GM10266 (cell line): ENCODE data around the gene COPG1.
"Not testable (repeated sequence)": the region's sequence is repeated elsewhere in the genome, so short reads cannot be mapped to it uniquely, and the experiment has no call there.

Experiments used
- DNase-seq: peaks from one replicate; pipeline ENCODE4 v3.0.0; 2012; ENCODE audit errors: extremely low spot score
- TF ChIP-seq, protein P1 (sequence below): IDR thresholded peaks from 2 replicates; pipeline ENCODE4 v1.5.1; 2012; ENCODE audit warnings: mild to moderate bottlenecking, low read depth; ENCODE audit not compliant: control insufficient read depth, insufficient read depth; ENCODE audit errors: missing control alignments

The COPG1 gene

DNA sequence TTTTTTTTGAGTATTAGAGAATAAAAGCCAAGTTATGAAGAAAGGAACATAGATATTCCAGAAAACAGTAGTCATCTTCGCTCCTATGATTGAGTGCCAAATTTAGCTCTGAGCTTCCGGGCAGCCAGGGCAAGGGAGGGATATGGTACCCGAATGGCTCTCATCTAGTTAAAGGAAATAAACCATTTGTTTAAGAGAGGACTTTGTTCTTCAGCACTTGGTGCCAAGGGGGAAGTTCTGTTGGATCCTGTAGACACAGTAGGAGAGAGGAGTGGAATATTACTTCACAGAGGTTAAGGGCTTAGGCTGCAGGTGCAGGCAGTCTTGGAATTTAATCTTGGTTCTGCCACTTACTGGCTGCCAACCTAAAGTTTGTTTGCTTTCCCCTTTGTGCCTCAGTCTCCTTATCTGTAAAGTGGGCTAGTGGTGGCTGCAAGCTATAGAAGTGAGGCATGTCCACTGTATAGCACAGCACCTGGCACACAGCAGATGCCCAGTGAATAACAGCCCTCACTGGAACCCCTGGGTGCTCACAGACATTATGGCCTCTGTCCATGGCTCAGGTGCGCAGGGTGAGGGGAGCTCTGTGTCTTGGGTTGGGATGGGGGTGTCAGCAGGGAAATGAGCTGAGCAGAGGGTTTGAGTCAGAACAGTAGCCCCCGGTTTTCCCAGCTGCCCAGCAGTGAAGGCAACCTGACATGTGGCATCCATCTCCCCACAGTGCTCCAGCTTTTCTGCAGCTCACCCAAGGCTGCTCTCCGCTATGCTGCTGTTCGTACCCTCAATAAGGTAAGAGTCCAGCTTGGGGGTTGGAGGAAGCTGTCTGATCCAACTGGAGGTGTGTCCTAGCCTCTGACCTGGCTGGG lies 10.4 kb downstream of the COPG1 start:
- no peak for DNase-seq
- TF ChIP-seq, protein P1, sequence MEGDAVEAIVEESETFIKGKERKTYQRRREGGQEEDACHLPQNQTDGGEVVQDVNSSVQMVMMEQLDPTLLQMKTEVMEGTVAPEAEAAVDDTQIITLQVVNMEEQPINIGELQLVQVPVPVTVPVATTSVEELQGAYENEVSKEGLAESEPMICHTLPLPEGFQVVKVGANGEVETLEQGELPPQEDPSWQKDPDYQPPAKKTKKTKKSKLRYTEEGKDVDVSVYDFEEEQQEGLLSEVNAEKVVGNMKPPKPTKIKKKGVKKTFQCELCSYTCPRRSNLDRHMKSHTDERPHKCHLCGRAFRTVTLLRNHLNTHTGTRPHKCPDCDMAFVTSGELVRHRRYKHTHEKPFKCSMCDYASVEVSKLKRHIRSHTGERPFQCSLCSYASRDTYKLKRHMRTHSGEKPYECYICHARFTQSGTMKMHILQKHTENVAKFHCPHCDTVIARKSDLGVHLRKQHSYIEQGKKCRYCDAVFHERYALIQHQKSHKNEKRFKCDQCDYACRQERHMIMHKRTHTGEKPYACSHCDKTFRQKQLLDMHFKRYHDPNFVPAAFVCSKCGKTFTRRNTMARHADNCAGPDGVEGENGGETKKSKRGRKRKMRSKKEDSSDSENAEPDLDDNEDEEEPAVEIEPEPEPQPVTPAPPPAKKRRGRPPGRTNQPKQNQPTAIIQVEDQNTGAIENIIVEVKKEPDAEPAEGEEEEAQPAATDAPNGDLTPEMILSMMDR = no peak

DNA sequence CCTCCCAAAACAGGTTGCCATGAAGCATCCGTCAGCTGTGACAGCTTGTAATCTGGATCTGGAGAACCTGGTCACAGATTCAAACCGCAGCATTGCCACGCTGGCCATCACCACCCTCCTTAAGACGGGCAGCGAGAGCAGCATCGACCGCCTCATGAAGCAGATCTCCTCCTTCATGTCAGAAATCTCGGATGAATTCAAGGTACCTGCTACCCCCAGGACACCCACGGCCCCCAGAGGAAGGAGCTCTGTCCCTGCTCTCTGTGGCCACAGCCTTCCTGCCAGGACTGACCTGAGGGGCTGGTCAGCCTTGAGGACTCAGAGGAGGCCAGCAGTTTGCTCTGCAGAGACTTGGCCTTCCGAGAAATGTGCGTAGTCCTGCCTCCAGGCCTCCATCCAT lies 11.2 kb downstream of the COPG1 start:
- no peak for DNase-seq
- TF ChIP-seq, protein P1 = no peak

DNA sequence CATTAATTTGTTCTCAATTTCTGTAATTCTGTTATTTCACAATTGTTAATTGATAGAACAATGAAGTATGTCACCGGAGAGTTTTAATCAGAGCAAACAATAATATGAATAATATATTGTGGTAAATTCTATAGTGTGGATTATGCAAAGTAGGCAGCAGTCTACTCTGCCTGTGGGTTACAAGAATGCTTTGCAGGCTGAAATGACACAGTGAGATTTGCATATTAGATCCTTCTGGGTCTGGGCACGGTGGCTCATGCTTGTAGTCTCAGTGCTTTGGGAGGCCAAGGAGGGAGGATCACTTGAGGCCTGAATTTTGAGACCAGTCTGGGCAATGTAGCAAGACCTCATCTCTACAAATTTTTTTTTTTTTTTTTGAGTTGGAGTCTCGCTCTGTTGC lies 12.5 kb downstream of the COPG1 start:
- DNase-seq = no peak
- TF ChIP-seq, protein P1 = no peak

DNA sequence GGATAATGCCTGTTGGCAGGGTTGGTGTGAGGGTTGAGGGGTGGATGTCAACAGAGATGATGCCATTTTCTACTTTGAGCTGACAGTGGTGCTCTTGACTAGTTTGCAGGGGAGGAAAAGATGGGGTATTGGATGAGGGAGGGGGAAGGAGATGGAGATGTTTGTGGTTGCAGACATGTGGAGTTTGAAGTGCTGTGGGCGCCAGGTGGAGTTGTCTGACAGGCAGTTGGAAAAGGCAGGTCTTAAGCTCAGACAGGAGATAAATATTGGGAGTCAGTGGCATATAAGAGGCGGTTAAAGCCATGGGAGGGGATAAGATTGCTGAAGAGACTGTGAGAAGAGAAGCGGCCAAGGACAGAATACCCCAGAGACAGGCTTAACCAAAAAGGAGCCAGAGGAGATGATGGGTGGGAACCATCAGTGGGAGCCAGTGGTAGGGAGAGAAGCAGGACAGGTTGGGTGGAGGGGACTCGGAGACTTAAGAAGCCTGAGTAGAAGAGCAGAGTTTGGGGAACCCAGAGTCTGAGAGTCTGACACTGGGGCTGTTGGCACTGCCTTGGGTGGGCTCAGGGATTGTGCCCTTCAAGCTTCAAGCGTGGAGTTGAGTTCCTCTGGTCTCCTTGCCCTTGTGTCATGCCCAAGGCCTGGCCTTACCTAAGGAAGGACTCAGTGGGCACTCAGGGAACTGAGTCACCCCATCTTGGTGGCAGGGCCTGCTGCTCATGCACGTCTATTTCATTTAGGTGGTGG lies 13.9 kb downstream of the COPG1 start:
- TF ChIP-seq, protein P1 = no peak
- no peak for DNase-seq

DNA sequence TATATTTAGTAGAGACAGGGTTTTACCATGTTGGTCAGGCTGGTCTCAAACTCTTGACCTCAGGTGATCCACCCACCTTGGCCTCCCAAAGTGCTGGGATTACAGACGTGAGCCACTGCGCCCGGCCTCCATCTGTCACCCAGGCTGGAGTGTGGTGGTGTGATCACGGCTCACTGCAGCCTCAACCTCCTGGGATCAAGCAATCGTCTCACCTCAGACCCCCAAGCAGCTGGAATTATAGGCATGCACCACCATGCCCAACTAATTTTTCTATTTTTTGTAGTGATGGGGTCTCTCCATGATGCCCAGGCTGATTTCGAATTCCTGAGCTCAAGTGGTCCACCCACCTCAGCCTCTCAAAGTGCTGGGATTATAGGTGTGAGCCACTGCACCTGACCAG lies 15.6 kb downstream of the COPG1 start:
- not testable (repeated sequence) for DNase-seq

DNA sequence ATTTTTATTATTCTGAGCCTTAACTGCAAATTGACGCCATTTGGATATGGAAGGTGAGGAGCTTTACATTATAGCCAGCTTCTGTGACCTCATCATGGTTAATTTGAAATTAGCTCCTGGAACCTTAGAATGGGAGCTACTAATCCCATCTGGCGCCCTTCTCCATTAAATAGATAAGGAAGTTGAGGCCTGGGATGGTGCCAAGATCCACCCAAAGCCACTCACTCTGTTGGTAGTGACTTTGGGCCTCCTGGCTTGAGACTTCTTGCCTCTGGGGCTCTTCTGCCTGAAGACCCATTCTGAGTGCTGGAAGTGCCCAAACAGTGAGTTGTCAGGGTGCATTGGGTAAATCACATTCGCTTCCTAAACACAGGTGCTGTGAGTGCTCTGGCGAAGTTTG lies 17.2 kb downstream of the COPG1 start:
- TF ChIP-seq, protein P1 = no peak
- DNase-seq = no peak

DNA sequence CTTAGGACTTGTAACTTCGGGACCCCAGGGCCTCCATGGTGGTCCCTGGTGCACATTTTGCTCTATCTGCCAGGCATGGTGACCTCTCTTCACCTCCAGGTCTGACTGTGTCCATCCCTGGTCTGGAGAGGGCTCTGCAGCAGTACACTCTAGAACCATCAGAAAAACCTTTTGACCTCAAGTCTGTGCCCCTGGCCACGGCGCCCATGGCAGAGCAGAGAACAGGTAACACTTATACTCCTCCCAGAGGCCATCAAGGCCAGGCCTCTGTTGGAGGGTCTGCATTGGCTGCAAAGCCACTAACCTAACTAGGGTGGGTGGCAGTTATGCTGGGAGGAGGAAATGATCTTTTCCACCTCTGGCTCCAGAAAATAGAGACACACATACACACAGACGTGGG lies 19.0 kb downstream of the COPG1 start:
- TF ChIP-seq, protein P1 = no peak
- DNase-seq = no peak

DNA sequence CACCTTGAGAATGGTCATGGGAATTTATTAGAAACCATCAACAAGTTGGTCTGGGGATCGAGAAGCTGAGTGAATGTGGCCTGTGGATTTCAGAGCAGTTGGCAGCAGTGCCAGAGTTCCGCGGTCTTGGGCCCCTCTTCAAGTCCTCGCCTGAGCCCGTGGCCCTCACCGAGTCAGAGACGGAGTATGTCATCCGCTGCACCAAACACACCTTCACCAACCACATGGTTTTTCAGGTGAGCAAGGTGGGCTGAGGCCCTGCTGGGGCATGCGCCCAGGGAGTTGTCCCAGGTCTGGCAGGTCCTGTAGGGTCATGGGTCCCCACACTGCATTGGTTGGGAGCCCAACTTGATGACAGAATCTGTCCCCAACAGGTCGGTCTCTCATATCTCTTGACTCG lies 22.3 kb downstream of the COPG1 start:
- TF ChIP-seq, protein P1 = no peak

More for the DNA sequence above, 22.3 kb downstream of the COPG1 start:
- no peak for DNase-seq
